GM13977 (cell line): ENCODE measurements around the gene PDS5B.
"Not testable (repeated sequence)": the region's sequence is repeated elsewhere in the genome, so short reads cannot be mapped to it uniquely, and the experiment has no call there.

Experiments used
- DNase-seq: peaks from one replicate; pipeline ENCODE4 v3.0.0; 2012; ENCODE audit warnings: low spot score
- in situ Hi-C: fragments of 300-500 bp; cut with MboI; formaldehyde crosslinking; loops from one replicate; pipeline ENCODE4 v1.12.0; 2022; ENCODE audit warnings: low sequenced_read_pairs, low pct_unique_long_range_greater_than_20kb, mixed read lengths, inconsistent platforms; ENCODE audit not compliant: unreplicated experiment
- TF ChIP-seq, protein P1 (sequence below): IDR thresholded peaks from 2 replicates; pipeline ENCODE4 v1.5.1; 2012; ENCODE audit warnings: mild to moderate bottlenecking, control low read depth; ENCODE audit not compliant: insufficient read depth; ENCODE audit errors: extremely low read depth, missing control alignments

PDS5B gene

DNA sequence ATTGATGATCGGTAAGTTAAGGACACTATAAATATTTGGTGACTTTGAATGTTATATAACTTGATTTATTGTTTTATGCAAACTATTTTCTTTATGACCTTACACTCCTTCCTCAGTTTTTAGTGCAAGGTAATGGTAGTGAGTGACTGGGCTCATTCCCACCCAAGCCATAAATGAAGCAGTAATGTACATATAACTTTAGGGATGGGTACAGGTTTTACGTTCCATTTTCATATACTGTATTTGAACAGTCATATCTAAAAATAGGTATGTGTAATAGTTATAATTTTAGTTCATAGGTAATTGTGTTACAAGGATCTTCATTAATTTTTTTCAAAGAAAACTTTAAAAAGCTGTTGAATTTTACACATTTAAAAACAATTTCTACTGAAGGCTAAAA lies 101.0 kb downstream of the PDS5B start:
- TF ChIP-seq, protein P1, sequence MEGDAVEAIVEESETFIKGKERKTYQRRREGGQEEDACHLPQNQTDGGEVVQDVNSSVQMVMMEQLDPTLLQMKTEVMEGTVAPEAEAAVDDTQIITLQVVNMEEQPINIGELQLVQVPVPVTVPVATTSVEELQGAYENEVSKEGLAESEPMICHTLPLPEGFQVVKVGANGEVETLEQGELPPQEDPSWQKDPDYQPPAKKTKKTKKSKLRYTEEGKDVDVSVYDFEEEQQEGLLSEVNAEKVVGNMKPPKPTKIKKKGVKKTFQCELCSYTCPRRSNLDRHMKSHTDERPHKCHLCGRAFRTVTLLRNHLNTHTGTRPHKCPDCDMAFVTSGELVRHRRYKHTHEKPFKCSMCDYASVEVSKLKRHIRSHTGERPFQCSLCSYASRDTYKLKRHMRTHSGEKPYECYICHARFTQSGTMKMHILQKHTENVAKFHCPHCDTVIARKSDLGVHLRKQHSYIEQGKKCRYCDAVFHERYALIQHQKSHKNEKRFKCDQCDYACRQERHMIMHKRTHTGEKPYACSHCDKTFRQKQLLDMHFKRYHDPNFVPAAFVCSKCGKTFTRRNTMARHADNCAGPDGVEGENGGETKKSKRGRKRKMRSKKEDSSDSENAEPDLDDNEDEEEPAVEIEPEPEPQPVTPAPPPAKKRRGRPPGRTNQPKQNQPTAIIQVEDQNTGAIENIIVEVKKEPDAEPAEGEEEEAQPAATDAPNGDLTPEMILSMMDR, result no peak
- in situ Hi-C loops, result no loop called here
- no peak for DNase-seq

DNA sequence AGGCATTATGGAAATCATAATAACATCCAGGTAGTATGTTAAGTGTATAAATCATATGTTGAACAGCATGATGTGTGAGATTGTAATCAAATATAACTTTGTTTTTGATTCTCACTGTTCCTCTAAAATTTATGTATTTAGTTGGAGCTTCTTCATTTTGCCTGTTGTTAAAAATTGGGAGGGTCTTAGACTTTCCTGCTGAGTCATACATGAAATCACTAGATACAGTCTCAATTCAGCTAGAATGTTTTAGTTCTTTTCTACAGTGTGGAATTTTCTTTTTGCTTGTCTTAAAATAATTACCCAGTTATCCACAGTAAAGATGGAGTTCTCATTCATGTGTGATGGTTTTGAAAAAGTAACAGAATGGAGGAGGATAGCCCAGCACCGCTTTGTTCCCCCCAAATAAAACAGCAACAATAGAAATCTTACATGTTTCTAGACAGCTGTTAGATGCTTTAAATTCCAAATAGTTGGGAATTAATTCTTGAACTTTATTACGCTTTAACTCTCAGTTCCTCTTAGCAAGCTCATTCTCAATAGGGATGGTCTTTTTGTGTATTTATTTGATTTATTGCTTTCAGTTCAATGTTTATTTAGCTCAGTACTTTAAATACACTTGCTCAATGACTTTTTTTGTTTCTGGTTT lies 109.5 kb downstream of the PDS5B start:
- TF ChIP-seq, protein P1, result no peak
- in situ Hi-C loops, result no loop called here
- no peak for DNase-seq

DNA sequence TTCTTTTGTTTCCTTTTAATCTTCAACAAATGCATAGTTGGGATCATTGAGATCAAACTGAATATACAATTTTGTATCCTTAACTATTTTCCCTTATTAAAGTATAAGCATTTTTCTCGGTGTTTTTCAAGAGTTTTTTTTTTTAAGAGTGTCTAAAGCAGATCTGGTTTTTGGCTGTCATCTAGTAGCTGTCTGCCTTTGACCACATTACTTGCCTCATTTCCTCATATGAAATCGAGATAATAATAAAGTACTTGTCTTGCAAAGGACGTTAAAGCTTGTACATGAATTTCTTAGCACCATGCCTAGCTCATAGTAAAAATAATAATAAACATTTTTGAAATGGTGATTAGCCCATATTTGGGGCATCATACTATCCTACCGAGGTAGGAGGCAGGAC lies 121.2 kb downstream of the PDS5B start:
- TF ChIP-seq, protein P1, result no peak
- no peak for DNase-seq
- in situ Hi-C loops, result no loop called here

DNA sequence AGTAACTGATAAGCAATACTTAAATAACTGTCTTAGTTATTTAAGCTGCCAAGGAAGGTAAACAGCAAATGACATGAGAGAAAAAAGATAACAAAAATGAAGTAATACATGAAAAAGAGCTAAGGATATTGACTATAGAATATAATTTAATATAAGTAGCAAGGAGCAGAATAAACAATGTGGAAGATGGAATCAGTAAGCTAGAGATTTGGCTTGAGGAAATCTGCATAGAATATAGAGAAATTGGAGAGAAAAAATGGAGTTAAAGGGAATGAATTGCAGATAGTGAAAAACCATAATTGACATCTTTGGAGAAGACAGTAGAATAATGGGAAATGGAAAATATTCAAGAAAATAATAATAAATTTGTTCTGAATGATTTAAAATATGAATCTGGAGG lies 127.1 kb downstream of the PDS5B start:
- in situ Hi-C loops, result no loop called here
- DNase-seq, result no peak
- TF ChIP-seq, protein P1, result no peak

DNA sequence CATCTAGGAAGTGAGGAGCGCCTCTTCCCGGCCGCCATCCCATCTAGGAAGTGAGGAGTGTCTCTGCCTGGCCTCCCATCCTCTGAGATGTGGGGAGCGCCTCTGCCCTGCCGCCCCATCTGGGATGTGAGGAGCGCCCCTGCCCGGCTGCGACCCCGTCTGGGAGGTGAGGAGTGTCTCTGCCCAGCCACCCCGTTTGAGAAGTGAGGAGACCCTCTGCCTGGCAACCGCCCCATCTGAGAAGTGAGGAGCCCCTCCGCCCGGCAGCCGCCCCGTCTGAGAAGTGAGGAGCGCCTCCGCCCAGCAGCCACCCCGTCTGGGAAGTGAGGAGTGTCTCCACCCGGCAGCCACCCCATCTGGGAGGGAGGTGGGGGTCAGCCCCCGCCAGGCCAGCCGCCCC lies 129.9 kb downstream of the PDS5B start:
- DNase-seq, in situ Hi-C loops: not testable (repeated sequence)

DNA sequence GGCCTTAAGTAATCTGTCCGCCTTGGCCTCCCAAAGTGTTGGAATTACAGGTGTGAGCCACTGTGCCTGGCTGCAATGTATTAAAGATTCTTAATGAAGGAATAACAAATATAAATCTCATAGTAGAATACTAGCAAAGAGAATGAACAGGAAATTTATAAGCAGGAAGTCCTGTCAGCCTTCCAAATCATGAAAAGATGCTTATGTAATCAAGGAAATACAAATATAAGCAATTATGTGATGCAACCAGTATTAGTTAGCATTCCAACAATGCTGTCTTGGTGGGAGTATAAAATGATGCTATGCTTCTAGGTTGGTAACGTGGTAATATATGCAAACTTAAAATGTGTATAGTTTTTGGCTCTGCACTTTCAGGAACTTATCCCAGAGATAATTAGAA lies 133.8 kb downstream of the PDS5B start:
- TF ChIP-seq, protein P1, result no peak
- DNase-seq, result no peak
- in situ Hi-C loops, result no loop called here

DNA sequence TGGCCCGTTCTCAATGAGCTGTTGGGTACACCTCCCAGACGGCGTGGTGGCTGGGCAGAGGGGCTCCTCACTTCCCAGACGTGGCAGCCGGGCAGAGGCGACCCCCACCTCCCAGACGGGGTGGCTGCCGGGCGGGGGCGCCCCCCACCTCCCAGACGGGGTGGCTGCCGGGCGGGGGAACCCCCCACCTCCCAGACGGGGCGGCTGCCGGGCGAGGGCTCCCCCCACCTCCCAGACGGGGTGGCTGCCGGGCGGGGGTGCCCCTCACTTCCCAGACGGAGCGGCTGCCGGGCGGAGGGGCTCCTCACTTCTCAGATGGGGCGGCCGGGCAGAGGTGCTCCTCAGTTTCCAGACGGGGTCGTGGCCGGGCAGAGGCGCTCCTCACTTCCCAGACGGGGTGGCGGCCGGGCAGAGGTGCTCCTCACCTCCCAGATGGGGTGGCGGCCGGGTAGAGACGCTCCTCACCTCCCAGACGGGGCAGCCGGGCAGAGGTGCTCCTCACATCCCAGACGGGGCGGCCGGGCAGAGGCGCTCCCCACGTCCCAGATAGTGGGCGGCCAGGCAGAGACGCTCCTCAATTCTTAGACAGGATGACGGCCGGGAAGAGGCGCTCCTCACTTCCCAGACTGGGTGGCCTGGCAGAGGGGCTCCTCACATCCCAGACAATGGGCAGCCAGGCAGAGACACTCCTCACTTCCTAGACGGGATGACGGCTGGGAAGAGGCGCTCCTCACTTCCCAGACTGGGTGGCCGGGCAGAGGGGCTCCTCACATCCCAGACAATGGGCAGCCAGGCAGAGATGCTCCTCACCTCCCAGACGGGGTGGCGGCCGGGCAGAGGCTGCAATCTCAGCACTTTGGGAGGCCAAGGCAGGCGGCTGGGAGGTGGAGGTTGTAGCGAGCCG lies 135.1 kb downstream of the PDS5B start:
- DNase-seq, in situ Hi-C loops: not testable (repeated sequence)
